IMR-90 (cell line): ENCODE measurements around the gene ALDH1A1.

Source experiments
- CHD1 ChIP-seq: IDR thresholded peaks from 2 replicates; pipeline ENCODE4 v1.6.1; 2012; ENCODE audit warnings: low read depth, low read length, improper control_type of control experiment
- MAZ ChIP-seq: IDR thresholded peaks from 2 replicates; pipeline ENCODE4 v1.6.1; 2012; ENCODE audit warnings: low read depth, mild to moderate bottlenecking, low read length, improper control_type of control experiment, moderate library complexity, borderline replicate concordance
- POLR2A ChIP-seq: IDR thresholded peaks from 2 replicates; pipeline ENCODE4 v1.6.1; 2012; ENCODE audit warnings: mild to moderate bottlenecking, low read depth, low read length
- TF ChIP-seq, protein P1 (sequence below): conservative IDR thresholded peaks from 2 replicates; pipeline ENCODE4 v1.5.1; 2012; ENCODE audit warnings: mild to moderate bottlenecking, low read depth, low read length, improper control_type of control experiment
- TF ChIP-seq, protein P2 (sequence below): fragments of 150-350 bp; IDR thresholded peaks from 2 replicates; pipeline ENCODE4 v1.6.1; 2016; ENCODE audit warnings: low read depth, mild to moderate bottlenecking, low read length, moderate library complexity, borderline replicate concordance

- TF ChIP-seq POLR2A (no peak), MAZ (no peak), CHD1 (no peak)
- TF ChIP-seq, protein P1, sequence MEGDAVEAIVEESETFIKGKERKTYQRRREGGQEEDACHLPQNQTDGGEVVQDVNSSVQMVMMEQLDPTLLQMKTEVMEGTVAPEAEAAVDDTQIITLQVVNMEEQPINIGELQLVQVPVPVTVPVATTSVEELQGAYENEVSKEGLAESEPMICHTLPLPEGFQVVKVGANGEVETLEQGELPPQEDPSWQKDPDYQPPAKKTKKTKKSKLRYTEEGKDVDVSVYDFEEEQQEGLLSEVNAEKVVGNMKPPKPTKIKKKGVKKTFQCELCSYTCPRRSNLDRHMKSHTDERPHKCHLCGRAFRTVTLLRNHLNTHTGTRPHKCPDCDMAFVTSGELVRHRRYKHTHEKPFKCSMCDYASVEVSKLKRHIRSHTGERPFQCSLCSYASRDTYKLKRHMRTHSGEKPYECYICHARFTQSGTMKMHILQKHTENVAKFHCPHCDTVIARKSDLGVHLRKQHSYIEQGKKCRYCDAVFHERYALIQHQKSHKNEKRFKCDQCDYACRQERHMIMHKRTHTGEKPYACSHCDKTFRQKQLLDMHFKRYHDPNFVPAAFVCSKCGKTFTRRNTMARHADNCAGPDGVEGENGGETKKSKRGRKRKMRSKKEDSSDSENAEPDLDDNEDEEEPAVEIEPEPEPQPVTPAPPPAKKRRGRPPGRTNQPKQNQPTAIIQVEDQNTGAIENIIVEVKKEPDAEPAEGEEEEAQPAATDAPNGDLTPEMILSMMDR, result no peak
- TF ChIP-seq, protein P2, sequence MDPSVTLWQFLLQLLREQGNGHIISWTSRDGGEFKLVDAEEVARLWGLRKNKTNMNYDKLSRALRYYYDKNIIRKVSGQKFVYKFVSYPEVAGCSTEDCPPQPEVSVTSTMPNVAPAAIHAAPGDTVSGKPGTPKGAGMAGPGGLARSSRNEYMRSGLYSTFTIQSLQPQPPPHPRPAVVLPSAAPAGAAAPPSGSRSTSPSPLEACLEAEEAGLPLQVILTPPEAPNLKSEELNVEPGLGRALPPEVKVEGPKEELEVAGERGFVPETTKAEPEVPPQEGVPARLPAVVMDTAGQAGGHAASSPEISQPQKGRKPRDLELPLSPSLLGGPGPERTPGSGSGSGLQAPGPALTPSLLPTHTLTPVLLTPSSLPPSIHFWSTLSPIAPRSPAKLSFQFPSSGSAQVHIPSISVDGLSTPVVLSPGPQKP, result no peak
Observed at GRCh38 chr9:72858089-72858912, 94.6 kb downstream of the ALDH1A1 start.
